A673 (cell line): ENCODE results near the gene RILPL2.
"Not testable (repeated sequence)": the region's sequence is repeated elsewhere in the genome, so short reads cannot be mapped to it uniquely, and the experiment has no call there.

Source experiments
- CTCF ChIP-seq: fragments of 300-800, 200-600 bp; sonication (generic); conservative IDR thresholded peaks from 2 replicates; pipeline ENCODE4 v1.5.1; 2017; ENCODE audit warnings: low read depth, mild to moderate bottlenecking, antibody characterized with exemption, low read length, moderate library complexity, mixed read lengths
- EZH2 ChIP-seq: fragments of 200-600 bp; sonication (generic); IDR thresholded peaks from 2 replicates; pipeline ENCODE4 v1.6.1; 2017; ENCODE audit warnings: borderline replicate concordance, low read depth, mild to moderate bottlenecking, mixed read lengths, antibody characterized with exemption, low read length; ENCODE audit not compliant: poor library complexity, severe bottlenecking

DNA sequence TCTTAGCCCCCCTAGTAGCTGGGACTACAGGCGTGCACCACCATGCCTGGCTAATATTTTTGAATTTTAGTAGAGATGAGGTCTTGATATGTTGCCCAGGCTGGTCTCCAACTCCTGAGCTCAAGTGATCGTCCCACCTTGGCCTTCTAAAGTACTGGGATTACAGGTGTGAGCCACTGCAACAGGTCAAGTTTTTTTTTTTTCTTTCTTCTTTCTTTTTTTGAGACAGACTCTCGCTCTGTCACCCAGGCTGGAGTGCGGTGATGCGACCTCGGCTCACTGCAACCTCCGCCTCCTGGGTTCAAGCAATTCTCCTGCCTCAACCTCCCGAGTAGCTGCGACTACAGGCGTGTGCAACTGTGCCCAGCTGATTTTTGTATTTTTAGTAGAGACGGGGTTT is 26.7 kb upstream of the RILPL2 start:
- TF ChIP-seq CTCF, EZH2: not testable (repeated sequence)
